Measurements from ENCODE around the gene TP53I3.
"Not testable (repeated sequence)": the region's sequence is repeated elsewhere in the genome, so short reads cannot be mapped to it uniquely, and the experiment has no call there.

Gene TP53I3, protein sequence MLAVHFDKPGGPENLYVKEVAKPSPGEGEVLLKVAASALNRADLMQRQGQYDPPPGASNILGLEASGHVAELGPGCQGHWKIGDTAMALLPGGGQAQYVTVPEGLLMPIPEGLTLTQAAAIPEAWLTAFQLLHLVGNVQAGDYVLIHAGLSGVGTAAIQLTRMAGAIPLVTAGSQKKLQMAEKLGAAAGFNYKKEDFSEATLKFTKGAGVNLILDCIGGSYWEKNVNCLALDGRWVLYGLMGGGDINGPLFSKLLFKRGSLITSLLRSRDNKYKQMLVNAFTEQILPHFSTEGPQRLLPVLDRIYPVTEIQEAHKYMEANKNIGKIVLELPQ

DNA sequence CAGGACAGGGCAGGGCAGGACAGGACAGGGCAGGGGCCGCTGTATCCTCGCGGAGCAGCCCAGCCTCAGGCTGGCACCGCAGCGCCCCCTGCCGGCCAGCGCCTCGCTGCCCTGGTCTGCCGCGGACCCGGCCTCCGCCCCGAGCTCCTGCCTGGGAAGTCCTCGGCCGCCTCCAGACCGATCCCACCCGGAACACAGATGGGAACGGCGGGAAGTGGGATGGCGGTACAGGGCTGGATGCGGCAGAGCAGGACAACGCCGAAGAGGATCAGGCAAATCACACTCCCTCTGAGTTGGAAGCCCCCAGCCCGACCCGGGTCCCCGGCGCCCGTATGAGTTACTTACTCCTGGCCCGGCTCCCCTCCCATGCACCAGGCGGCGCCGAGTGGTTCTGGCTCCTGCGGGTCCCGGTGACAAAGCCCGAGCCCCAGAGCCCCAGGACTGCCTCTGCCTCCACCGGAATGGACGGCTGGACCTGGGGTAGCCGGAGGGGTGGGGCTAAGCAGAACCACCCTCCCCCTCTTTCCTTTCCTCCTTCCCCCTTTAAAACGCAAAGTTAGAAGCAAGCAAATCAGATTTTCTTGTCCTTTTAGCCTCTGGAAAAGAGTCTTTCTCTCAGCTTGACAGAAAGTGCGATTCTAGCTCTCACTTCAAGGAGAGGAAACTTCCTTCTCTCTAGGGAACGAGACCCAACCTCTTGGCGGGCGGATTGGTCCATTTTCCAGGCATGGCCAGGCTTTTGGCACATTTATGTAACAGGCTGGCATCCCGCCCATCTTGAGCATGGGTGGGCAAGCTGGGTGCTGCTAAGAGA lies at the start of gene TP53I3:
Gene TP53I3 (minus strand): TSS at position 449 of the 814 bp plus-strand sequence. CDS start 508 bp downstream, outside the sequence.
- peak; percentile 86 for DNase-seq

DNA sequence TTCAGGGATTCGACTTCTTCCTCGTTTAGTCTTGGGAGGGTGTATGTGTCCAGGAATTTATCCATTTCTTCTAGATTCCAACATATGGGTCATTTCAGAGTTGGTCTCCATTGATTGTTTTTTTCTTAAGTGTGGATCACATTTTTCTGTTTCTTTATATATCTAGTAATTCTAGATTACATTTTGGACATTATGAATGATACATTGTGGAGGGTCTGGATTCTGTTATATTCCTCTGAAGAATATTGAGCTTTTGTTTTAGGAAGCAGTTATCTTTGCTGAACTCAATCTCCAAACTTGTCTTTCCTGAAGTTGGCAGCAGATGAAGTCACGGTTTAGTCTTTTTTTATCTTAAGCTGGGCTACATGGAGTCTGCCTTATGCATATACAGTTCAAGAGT lies 47.9 kb upstream of the TP53I3 start:
- DNase-seq: no peak

- no peak for DNase-seq
These were observed 41.3 kb upstream of the TP53I3 start for GRCh38 chr2:24125956-24126355.

DNA sequence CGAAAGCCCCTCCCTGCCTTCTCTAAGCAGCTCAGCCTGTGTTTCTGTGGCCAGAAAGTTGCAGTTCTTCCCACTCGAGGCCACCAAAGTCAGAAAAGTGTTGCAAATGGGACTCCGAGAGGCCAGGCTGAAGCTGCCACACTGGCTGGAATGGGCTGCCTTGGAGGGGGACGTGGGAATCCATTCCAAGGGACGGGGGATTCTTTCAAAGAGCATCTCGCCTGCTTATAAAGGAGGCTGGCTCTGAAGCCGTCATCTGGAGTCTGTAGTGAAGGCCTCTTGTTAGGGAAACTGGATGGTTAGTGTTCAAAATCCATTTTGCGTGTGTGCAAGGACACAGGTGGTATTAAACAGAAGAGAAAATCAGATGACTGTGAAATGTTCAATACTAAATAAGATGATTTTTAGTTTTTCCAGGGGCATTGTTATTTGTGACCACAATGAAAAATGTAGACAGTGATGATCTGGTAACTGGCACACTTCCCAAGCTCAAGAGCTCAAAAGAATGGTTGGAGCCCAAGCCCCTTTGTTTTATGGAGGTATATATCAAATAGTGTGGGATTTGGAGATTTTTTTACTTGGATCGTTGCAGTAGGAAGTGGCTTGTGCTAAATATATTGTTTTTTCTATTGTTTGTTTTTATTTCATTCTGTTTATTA lies 39.4 kb upstream of the TP53I3 start:
- no peak for DNase-seq

DNA sequence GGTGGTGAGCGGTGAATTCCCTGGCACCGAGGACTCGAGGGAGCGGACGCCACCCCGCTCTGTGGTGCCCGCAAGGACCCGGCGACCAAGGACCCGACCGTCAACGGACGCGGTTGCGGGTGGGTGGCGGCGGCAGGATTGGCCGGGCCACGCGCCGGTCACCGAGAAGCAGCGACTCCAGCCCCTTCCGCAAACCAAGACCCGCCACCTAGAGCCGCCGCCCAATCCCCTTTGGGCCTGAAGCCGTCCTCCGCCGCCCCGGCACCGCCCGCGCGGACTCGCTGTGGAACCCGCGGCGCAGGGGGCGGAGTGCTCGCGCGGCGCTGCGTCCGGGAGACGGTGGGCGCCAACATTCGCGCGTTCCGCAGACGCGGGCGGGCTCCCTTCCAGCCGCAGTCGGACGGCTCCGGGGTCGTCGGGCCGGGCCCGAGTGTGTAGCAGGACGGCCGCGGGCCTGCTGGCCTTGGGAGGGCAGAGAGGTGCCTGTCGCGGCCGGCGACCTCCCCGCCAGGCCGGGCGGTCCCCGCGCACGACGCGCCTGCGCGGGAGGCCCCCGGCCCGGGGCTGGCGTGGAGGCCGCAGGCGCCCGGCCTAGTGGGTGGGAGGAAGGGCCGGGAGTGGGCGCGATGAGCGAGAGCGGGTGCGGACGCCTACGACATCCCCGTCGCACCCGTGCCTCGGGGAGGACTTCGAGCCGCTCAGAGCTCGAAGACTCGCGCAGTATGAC lies 38.7 kb upstream of the TP53I3 start, which contains the start of the genes FAM228B and PFN4:
Gene FAM228B (plus strand): TSS at position 275 of the 727 bp plus-strand sequence. CDS start 893 bp downstream, outside the sequence.
Gene PFN4 (minus strand): TSS at position 140 of the 727 bp plus-strand sequence. CDS start 799 bp downstream, outside the sequence.
- DNase-seq: peak; percentile 86

GRCh38 chr2:24122366-24123194 lies 37.9 kb upstream of the TP53I3 start:
- peak; percentile 38 for DNase-seq

DNA sequence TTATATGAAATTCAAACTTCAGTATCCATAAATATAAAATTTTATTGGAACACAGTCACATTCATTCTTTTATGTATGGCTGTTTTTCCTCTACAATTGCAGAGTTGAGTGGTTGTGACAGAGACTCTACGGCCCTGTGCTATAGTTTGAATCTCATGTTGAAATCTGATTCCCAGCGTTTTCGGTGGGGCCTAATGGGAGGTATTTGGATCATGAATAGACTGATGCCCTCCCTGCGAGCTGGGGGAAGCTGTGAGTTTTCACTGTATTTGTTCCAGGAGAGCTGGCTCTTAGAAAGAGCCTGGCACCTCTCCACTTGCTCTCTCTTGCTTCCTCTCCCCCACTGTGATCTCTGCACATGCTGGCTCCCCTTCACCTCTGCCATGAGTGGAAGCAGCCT lies 36.8 kb upstream of the TP53I3 start:
- DNase-seq: no peak

- DNase-seq: no peak
These were observed 36.4 kb upstream of the TP53I3 start for GRCh38 chr2:24121066-24121465.

- no peak for DNase-seq
These were observed 33.3 kb upstream of the TP53I3 start for GRCh38 chr2:24117902-24118301.

DNA sequence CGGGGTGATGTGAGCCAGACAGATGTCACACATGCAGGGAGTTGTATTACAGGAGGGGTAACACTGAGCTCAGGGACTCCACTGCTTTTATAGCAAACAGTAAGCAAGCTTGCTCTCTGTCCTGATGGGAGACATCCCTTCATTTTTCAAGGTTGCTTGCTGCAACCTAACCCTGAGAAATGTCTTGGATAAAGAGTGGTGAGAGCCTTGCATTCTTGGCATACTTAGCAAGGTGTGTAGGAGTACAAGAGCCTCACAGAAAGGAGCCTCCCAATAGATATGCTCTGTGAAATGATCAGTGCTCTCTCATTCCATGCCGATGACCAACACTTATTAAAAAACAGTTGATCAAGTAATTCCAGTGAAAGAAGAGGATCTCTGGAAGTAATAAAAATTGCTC lies 30.4 kb upstream of the TP53I3 start:
- DNase-seq: no peak

DNA sequence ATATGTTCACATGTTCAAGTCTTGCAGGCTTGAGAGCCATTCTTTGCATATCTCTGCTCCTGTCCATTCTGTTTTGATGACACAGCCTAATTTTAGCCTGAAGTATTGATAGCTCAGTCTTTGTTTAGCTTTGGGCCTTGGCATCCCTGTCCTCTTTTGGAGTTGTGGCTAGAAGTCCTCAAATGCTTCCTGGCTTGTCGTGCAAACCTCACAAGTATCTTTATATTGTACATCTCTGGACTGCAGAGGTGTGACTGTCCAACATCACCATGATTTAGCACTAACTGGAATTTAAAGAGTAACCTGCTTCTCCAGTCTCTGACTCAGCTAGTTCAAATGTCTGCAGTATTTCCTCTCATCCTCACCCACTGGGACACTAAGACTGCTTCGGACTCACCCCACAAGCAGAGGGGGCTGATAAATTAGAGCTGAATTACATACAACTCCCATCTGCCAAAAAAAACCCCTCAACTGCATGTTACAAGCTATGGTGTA lies 26.8 kb upstream of the TP53I3 start:
- DNase-seq: no peak

GRCh38 chr2:24110660-24111303 lies 26.1 kb upstream of the TP53I3 start:
- DNase-seq: no peak

GRCh38 chr2:24109431-24109830 lies 24.8 kb upstream of the TP53I3 start:
- DNase-seq: not testable (repeated sequence)

DNA sequence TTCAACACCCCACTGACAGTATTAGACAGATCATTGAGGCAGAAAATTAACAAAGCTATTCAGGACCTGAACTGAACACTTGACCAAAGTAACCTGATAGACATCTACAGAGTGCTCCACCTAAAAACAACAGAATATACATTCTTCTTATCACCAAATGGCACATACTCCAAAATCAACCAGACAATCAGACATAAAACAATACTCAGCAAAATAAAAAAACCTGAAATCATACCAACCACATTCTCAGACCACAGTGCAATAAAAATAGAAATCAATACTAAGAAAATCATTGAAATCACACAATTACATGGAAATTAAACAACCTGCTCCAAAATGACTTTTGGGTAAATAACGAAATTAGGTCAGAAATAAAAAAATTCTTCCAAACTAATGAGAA lies 22.7 kb upstream of the TP53I3 start:
- no peak for DNase-seq

- no peak for DNase-seq
These were observed 22.2 kb upstream of the TP53I3 start for GRCh38 chr2:24106786-24107185.

DNA sequence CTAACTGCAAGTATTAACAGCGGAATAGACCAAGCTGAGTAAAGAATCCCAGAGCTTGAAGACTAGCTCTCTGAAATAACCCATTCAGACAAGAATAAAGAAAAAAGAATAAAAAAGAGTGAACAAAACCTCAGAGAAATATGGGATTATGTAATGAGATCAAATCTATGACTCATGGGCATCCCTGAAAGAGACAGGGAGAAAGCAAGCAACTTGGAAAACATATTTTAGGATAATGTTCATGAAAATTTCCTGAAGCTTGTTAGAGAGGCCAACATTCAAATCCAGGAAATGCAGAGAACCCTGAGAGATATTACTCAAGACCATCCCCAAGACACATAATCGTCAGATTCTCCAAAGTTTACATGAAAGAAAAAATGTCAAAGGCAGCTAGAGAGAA lies 21.2 kb upstream of the TP53I3 start:
- DNase-seq: no peak

DNA sequence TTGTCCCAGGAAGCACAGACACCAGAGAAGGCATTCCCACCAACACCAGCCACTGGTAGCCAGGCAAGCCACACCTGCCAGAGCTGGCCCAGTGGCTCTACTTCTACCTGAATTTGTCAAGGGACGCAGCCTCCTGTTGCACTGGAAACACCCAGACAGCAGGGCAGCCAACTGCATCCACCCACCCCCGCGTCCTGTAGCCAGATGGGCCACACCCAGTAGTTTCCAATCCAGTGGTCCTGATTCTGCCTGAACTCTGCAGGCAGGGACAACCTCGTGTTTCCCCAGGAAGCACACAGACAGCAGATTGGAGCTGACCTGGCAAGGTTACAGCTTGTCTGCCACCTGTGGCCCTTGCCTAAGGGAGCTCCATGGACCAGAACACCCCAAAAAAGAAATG lies 20.3 kb upstream of the TP53I3 start:
- no peak for DNase-seq

DNA sequence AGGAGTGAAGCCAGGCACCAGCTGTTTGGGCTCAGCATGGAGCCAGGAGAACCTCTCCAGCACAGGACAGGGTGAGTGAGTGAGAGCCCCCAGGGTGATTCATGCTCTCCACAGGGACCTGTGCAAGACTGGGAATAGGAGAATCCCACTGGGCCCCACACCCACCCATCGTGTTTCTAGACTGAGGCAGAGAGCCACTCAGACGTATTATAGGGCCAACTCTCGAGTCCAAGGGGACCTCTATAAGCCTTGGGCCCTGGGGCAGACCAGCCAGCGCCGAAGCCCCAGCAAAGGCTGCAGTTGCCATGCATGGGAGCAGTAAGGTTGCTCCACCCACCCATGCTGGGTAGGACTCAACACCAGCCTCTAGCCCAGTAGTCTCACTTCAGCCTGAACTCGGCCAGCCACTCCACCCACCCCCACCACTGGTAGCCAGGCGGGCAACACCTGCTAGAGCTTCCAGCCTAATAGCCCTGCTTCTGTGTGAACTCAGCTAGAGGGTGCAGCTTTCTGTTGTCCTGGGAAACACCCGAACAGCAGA lies 19.5 kb upstream of the TP53I3 start:
- no peak for DNase-seq

DNA sequence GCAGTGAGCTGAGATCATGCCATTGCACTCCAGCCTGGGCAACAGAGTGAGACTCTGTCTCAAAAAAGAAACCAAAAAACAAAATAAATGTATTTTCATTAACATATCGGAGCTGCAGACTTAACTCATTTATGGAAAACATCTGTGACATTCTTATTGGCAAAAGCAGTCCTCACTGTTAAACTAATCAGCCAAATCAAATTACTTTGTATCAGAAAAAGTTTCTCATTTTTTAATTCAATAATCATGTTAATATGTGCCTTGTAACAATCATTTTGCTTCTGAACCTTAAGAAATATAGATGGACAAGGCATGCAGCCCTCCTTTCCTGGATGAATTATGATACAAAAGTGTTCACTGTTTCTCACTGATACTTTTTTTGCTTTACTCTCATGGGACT lies 18.0 kb upstream of the TP53I3 start:
- no peak for DNase-seq

DNA sequence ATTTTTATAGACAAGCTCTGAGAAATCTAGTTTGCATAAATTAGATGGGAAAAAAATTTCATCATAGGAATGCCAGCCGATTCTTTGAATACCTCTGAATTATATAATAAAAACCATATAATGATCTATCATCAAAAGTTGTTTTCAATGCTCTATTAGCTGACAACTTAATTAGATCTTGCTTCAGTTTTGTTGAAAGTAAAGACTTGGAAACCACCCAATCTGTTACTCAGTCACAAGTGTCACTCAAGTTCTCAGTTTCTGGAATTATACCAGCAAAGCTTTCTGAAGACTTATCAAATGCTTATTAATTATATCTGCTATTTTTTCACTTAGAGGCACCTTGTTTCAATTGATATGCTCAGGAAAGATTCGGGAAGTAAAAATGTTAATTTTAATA lies 17.4 kb upstream of the TP53I3 start:
- no peak for DNase-seq

DNA sequence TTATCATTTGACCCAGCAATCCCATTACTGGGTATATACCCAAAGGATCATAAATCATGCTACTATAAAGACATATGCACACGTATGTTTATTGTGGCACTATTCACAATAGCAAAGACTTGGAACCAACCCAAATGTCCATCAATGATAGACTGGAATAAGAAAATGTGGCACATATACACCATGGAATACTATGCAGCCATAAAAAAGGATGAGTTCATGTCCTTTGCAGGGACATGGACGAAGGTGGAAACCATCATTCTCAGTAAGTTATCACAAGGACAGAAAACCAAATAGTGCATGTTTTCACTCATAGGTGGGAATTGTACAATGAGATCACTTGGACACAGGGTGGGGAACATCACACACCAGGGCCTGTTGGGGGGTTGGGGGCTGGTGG lies 16.1 kb upstream of the TP53I3 start:
- DNase-seq: not testable (repeated sequence)
